H9 (cell line): ENCODE results near the gene RNF215. TPM values are rescaled to one million over a fixed set of nuclear protein-coding genes. Genes with fewer than 3 reads are reported as not detected.

Source experiments
- DNase-seq: peaks from one replicate; pipeline ENCODE4 v3.0.0-alpha.2; 2017
- H2AFZ ChIP-seq: one replicate; pipeline ENCODE4 v1.6.1; 2013; ENCODE audit warnings: mild to moderate bottlenecking, low read length, control low read depth, moderate library complexity
- H2AK5ac ChIP-seq: 2 replicates; pipeline ENCODE4 v1.6.1; 2013; ENCODE audit warnings: low read length, control low read depth, mixed read lengths; ENCODE audit not compliant: insufficient read length
- H2BK120ac ChIP-seq: one replicate; pipeline ENCODE4 v1.6.1; 2013; ENCODE audit warnings: low read depth, mild to moderate bottlenecking, low read length, control low read depth, inconsistent platforms; ENCODE audit not compliant: poor library complexity, severe bottlenecking
- H2BK12ac ChIP-seq: 2 replicates; pipeline ENCODE4 v1.6.1; 2013; ENCODE audit warnings: low read length, control low read depth, mixed read lengths, low read depth; ENCODE audit not compliant: insufficient read length
- H2BK15ac ChIP-seq: 2 replicates; pipeline ENCODE4 v1.6.1; 2013; ENCODE audit warnings: low read depth, low read length, control low read depth
- H2BK20ac ChIP-seq: one replicate; pipeline ENCODE4 v1.6.1; 2013; ENCODE audit warnings: low read depth, mild to moderate bottlenecking, low read length, control low read depth, inconsistent platforms; ENCODE audit not compliant: poor library complexity, severe bottlenecking
- H2BK5ac ChIP-seq: 2 replicates; pipeline ENCODE4 v1.6.1; 2013; ENCODE audit warnings: low read length, control low read depth, mixed read lengths; ENCODE audit not compliant: insufficient read length
- H3K14ac ChIP-seq: 2 replicates; pipeline ENCODE4 v1.6.1; 2013; ENCODE audit warnings: low read length, control low read depth; ENCODE audit not compliant: insufficient read depth
- H3K18ac ChIP-seq: 2 replicates; pipeline ENCODE4 v1.6.1; 2013; ENCODE audit warnings: low read depth, mild to moderate bottlenecking, mixed read lengths, low read length, control low read depth; ENCODE audit not compliant: insufficient read length
- H3K23ac ChIP-seq: 2 replicates; pipeline ENCODE4 v1.6.1; 2013; ENCODE audit warnings: low read length, control low read depth, mixed read lengths, low read depth; ENCODE audit not compliant: insufficient read length
- H3K23me2 ChIP-seq: 2 replicates; pipeline ENCODE4 v1.6.1; 2013; ENCODE audit warnings: low read depth, mild to moderate bottlenecking, mixed read lengths, low read length, control low read depth; ENCODE audit not compliant: insufficient read length, poor library complexity, severe bottlenecking
- H3K27ac ChIP-seq: 2 replicates; pipeline ENCODE4 v1.5.1; 2013; ENCODE audit warnings: low read length, control low read depth, mixed read lengths, low read depth; ENCODE audit not compliant: insufficient read length
- H3K27me3 ChIP-seq: 2 replicates; pipeline ENCODE4 v1.6.1; 2013; ENCODE audit warnings: low read length, control low read depth, inconsistent platforms; ENCODE audit not compliant: insufficient read depth
- H3K4ac ChIP-seq: 2 replicates; pipeline ENCODE4 v1.6.1; 2013; ENCODE audit warnings: low read depth, mild to moderate bottlenecking, control low read depth, inconsistent platforms, low read length, moderate library complexity
- H3K4me1 ChIP-seq: 2 replicates; pipeline ENCODE4 v1.6.1; 2013; ENCODE audit warnings: low read length, control low read depth, inconsistent platforms; ENCODE audit not compliant: insufficient read depth
- H3K4me2 ChIP-seq: 2 replicates; pipeline ENCODE4 v1.6.1; 2013; ENCODE audit warnings: low read length, control low read depth, mixed read lengths; ENCODE audit not compliant: insufficient read length, insufficient read depth
- H3K56ac ChIP-seq: 2 replicates; pipeline ENCODE4 v1.6.1; 2013; ENCODE audit warnings: low read depth, mild to moderate bottlenecking, mixed read lengths, low read length, control low read depth; ENCODE audit not compliant: insufficient read length
- H3K79me1 ChIP-seq: 2 replicates; pipeline ENCODE4 v1.6.1; 2013; ENCODE audit warnings: low read depth, mild to moderate bottlenecking, moderate library complexity, low read length, control low read depth, inconsistent platforms; ENCODE audit not compliant: insufficient read depth, poor library complexity, severe bottlenecking
- H3K79me2 ChIP-seq: 2 replicates; pipeline ENCODE4 v1.6.1; 2013; ENCODE audit warnings: low read length, control low read depth, inconsistent platforms; ENCODE audit not compliant: insufficient read depth
- H3K9ac ChIP-seq: 2 replicates; pipeline ENCODE4 v1.6.1; 2013; ENCODE audit warnings: low read length, control low read depth, mixed read lengths; ENCODE audit not compliant: insufficient read length; ENCODE audit errors: extremely low read depth
- H3K9me3 ChIP-seq: one replicate; pipeline ENCODE4 v1.6.1; 2013; ENCODE audit warnings: low read depth, low read length, inconsistent platforms; ENCODE audit not compliant: control insufficient read depth
- H3T11ph ChIP-seq: one replicate; pipeline ENCODE4 v1.6.1; 2013; ENCODE audit warnings: mild to moderate bottlenecking, low read length, control low read depth, inconsistent platforms
- H4K20me1 ChIP-seq: one replicate; pipeline ENCODE4 v1.6.1; 2013; ENCODE audit not compliant: control insufficient read depth, insufficient read length, insufficient read depth
- H4K5ac ChIP-seq: 2 replicates; pipeline ENCODE4 v1.6.1; 2013; ENCODE audit warnings: low read depth, mild to moderate bottlenecking, mixed read lengths, low read length, control low read depth; ENCODE audit not compliant: insufficient read length
- H4K8ac ChIP-seq: replicated peaks from 2 replicates; pipeline ENCODE4 v1.6.1; 2013; ENCODE audit warnings: low read length, control low read depth, mixed read lengths, low read depth; ENCODE audit not compliant: insufficient read length
- H4K91ac ChIP-seq: 2 replicates; pipeline ENCODE4 v1.6.1; 2013; ENCODE audit warnings: low read depth, mild to moderate bottlenecking, moderate library complexity, mixed read lengths, low read length, control low read depth; ENCODE audit not compliant: insufficient read length
- H3K27ac Mint-ChIP-seq, 3 experiments: 2 replicates in 2 of 3; 3 replicates in 1 of 3; pipeline ENCODE4 v1.8.0; 2020 to 2021; ENCODE audit warnings: mixed read lengths in 3 of 3, mild to moderate bottlenecking in 1 of 3, moderate library complexity in 1 of 3
- H3K27me3 Mint-ChIP-seq: 2 replicates; pipeline ENCODE4 v1.8.0; 2021; ENCODE audit warnings: low read depth, mild to moderate bottlenecking, moderate library complexity, mixed read lengths
- H3K36me3 Mint-ChIP-seq, 3 experiments: 2 replicates in 2 of 3; 3 replicates in 1 of 3; pipeline ENCODE4 v1.8.0; 2020 to 2021; ENCODE audit warnings: low read depth in 3 of 3, mixed read lengths in 3 of 3; ENCODE audit not compliant: insufficient read depth in 1 of 3
- H3K4me1 Mint-ChIP-seq, 2 experiments: 2 replicates each; pipeline ENCODE4 v1.8.0; 2020; ENCODE audit warnings: mixed read lengths in 2 of 2
- H3K4me3 Mint-ChIP-seq, 2 experiments: 2 replicates in 1 of 2; 3 replicates in 1 of 2; pipeline ENCODE4 v1.8.0; 2020 to 2021; ENCODE audit warnings: mild to moderate bottlenecking in 2 of 2, mixed read lengths in 2 of 2, moderate library complexity in 1 of 2
- H3K9me3 Mint-ChIP-seq, 2 experiments: 2 replicates in 1 of 2; 3 replicates in 1 of 2; pipeline ENCODE4 v1.8.0; 2020; ENCODE audit warnings: mild to moderate bottlenecking in 2 of 2, mixed read lengths in 2 of 2, moderate library complexity in 1 of 2
- CTCF ChIP-seq: fragments of 200-600 bp; sonication (generic); conservative IDR thresholded peaks from 3 replicates; pipeline ENCODE4 v1.8.0; 2021; ENCODE audit warnings: antibody characterized with exemption, mild to moderate bottlenecking
- WGBS: extraction: QIAGEN DNeasy Blood & Tissue Kit; methylation state at CpG from one replicate; pipeline ENCODE4 v1.1.7; 2013; ENCODE audit warnings: missing lambda C conversion rate, low lambda C conversion rate, mixed read lengths; ENCODE audit not compliant: insufficient read length; ENCODE audit errors: extremely low coverage; 5-methylcytosine and 5-hydroxymethylcytosine counted together
- total RNA-seq: library from RNA; stranded (reverse); gene quantifications from 2 replicates; pipeline ENCODE4 v1.2.1, GENCODE V29; 2021

The RNF215 gene
- total RNA-seq, 1 experiment from 2014 or later = 24.5 TPM

DNA sequence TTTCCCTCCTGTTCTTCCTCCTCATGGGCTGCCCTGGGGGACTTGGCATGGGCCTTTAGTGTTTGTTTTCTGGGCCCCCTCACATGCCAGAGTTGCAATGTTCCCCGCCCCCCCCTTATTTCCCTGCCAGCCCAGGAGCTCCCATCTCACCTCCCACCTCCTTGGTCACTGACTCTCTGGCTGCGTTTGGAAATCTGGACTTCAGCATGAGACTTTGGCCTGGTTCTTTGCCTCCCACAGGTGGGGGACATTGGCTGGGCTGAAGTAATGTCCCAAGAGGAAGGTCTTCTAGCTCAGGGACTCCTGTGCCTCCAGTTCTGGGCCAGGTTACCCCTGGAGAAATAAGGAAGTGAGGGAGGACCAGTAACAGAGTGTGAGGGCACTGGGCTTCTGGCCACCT, 45.3 kb upstream of the RNF215 start:
- Histone ChIP-seq H2AK5ac (no peak overlapping the region), H3K79me1 (no peaks in the 10 kb centered on the region), H3K79me2 (no peaks in the 10 kb centered on the region; the same call in 1 of the 2 replicates), H3K23me2 (no peaks in the 10 kb centered on the region), H2BK15ac (no peak overlapping the region), H3T11ph (no peak overlapping the region), H3K9ac (no peak overlapping the region), H3K4me2 (no peak overlapping the region), H3K4ac (no peak overlapping the region), H3K4me1 (no peaks in the 10 kb centered on the region), H4K20me1 (no peaks in the 10 kb centered on the region), H3K18ac (no peak overlapping the region), H2BK5ac (no peak overlapping the region), H3K27ac (no peak overlapping the region), H2BK20ac (no peak overlapping the region), H2BK120ac (no peak overlapping the region), H3K27me3 (no peaks in the 10 kb centered on the region), H4K5ac (no peak overlapping the region), H2AFZ (no peak overlapping the region), H3K9me3 (no peaks in the 10 kb centered on the region), H3K23ac (no peak overlapping the region), H2BK12ac (no peak overlapping the region), H4K91ac (no peak overlapping the region), H4K8ac (no peak overlapping the region), H3K14ac (no peak overlapping the region), H3K56ac (no peak overlapping the region)
- H3K27me3 Mint-ChIP-seq = no peaks in the 10 kb centered on the region; the same call in 1 of the 2 replicates
- WGBS = no CpG with 5 or more reads among the region's 2 CpGs
- H3K36me3 Mint-ChIP-seq = peaks cover 7 to 17% (median 13%) of the 10 kb centered on the region in 3 experiments
- TF ChIP-seq CTCF = no peak
- H3K27ac Mint-ChIP-seq = no peak overlapping the region
- no peak overlapping the region for H3K4me3 Mint-ChIP-seq
- no peaks in the 10 kb centered on the region for H3K9me3 Mint-ChIP-seq
- DNase-seq = no peak
- peaks cover 11 to 14% of the 10 kb centered on the region in 2 experiments for H3K4me1 Mint-ChIP-seq
